GM19395 (cell line): ENCODE data around the gene LRGUK.
A peak's percentile ranks its signal among the peaks of the same experiment; 100 is the strongest.
"Not testable (repeated sequence)": the region's sequence is repeated elsewhere in the genome, so short reads cannot be mapped to it uniquely, and the experiment has no call there.

Source experiments
- ATAC-seq: cut with Tn5 transposase; IDR thresholded peaks from one replicate; pipeline ENCODE4 v1.9.1; 2021; ENCODE audit warnings: mild to moderate bottlenecking, moderate library complexity; ENCODE audit not compliant: unreplicated experiment

The LRGUK gene

GRCh38 chr7:134234216-134234615 lies 107.1 kb downstream of the LRGUK start:
- no peak for ATAC-seq

- no peak for ATAC-seq
These were observed 118.1 kb downstream of the LRGUK start for GRCh38 chr7:134245253-134245652.

GRCh38 chr7:134246347-134246746 lies 119.2 kb downstream of the LRGUK start:
- ATAC-seq: no peak

DNA sequence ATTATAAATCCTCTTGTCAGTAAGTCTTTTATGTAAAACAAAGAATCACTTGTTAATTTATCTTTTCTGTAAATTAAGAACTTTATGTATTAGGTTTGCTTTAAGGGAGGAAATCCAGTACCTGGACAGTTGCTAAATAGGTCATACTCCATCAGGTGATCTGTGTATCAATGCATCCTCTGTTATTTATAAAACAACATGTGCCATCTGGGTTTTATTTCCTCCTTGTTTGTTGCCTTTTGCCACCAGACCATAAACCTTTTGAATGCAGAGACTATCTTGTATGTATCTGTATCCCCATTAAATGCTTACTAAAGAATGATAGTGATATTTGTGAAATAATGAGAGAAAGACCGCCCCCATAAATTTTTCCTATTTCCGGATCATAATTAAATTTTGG lies 119.6 kb downstream of the LRGUK start:
- ATAC-seq: no peak

DNA sequence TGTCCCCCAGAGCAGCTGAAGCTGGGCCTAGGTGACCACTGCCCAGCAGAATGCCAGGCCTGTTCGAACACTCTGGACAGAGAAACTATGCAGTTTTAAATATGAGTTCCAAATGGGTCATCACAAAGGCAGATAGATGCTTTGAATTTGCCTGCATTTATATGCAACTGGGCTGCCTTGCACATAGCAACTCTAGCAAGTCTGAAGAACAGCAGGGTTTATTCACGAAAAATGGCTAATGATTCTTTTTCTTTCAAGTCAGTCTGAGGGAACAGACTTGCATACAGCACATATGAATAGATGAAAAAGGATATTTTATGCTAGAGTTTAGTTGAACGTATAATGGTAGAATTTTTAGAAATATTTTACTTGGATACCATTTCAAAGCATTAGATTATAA lies 121.1 kb downstream of the LRGUK start:
- ATAC-seq: no peak

GRCh38 chr7:134254311-134254710 lies 127.2 kb downstream of the LRGUK start:
- no peak for ATAC-seq

GRCh38 chr7:134255814-134256213 lies 128.7 kb downstream of the LRGUK start:
- no peak for ATAC-seq

DNA sequence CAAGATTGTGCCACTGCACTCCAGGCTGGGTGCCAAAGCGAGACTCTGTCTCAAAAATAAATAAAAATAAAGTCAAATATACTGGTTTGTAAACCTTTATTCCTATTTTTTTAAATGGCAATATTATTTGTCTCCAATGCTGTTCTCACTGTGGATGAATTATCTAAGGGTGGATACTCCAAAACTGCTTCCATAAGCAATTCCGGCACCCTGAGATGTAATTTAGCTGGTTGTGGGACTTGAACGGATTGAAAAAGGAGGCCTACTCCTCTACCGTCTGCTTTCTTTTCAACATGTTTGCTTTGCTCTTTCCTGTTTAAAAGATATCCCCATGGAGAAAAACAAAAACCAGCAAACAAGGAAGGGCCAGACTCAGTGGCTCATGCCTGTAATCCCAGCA lies 135.2 kb downstream of the LRGUK start:
- no peak for ATAC-seq

GRCh38 chr7:134276951-134277350 lies 149.8 kb downstream of the LRGUK start:
- no peak for ATAC-seq

- no peak for ATAC-seq
These were observed 151.5 kb downstream of the LRGUK start for GRCh38 chr7:134278502-134279153.

GRCh38 chr7:134279336-134279735 lies 152.2 kb downstream of the LRGUK start:
- ATAC-seq: no peak

DNA sequence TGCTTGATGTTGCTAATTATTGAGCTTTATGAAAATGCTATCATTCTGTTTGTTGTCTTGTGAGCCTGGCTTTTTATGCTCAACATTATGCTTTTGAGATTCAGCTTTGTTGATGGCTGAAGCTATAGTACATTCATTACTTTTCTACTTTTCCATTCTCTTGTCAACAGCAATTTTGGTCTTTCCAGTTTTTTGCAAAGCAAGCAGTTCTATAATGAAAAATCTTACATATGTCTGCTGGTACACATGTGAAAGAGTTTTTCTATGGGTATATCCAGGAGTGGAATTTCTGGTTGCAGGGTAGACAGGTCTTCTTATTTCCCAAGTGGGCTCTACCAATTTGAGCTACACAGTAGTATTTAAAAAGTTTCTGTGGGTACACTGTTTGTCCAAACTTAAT lies 152.8 kb downstream of the LRGUK start:
- no peak for ATAC-seq

DNA sequence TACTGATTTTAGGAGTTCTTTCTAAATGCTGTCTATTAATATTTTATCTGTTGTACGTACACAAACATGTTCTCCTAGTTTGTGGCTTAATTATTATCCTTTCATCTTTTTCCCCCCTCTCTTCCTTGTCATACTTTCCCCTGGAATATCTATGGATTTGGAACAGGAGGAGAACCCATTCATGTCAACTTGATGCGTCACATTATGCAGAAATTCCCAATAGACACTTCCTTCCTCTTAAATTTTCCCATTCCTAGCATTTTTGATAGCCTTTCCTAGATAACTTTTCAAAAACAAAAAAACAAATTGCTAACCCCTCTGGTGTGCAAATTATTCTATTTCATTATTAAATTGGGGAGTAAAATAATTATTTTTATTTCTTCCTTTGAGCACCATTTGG lies 153.4 kb downstream of the LRGUK start:
- ATAC-seq: no peak

- no peak for ATAC-seq
These were observed 156.9 kb downstream of the LRGUK start for GRCh38 chr7:134284011-134284410.

DNA sequence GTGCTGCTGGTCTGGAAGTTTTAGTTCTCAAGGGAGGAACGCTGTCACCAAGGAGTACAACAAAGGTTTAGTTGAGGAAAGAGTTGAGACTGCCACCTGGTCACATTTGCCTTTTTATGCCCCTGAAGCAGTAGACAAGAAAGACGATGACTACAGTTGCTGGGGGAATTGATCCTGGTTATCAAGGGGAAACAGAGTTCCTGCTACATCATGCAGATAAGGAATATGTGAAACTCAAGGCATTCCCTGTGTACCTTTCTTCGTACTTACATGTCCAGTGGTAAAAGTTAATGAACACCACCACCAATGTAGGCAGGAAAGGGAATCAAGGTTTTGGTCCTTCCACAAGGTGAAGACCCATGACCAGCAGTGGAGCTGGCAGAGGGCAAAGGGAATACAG lies 157.8 kb downstream of the LRGUK start:
- no peak for ATAC-seq

- no peak for ATAC-seq
These were observed 160.9 kb downstream of the LRGUK start for GRCh38 chr7:134287916-134288659.

DNA sequence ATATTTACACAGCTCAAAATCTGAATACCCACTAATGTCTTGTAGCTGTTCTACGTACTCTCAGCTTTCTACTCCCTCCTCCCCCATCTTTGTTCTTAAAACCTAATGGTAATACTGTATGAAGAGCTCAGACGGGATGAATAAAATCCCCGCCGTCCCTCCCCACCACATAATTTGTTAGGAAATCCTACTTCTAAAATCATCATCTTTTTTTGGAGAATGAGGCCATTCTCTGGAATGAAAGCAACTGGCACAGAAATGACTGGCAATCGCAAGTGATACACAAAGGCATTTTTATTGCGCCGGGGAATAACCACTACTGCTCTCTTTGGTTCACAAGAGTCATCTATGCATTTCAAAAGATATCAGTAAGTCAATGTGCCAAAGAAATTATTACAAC lies 162.3 kb downstream of the LRGUK start:
- ATAC-seq: no peak

- ATAC-seq: no peak
These were observed 162.7 kb downstream of the LRGUK start for GRCh38 chr7:134289841-134290240.

DNA sequence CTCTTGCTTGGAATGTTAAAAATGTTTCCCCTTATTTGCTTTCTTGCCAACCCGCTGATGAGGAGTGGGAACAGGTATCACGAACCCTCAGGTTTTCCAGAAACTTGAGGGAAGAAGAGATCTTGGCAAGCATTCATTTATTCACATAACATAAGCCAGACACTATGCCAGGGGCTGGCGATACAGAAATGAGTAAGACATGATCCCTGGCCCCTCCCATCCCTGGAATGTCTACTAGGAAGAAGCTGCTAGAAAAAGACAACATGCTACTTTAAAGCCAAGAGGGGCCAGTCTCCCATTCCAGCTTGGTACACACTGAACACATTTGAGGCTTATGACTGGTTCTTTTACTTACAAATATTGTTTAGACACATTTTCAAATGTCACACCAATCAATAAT lies 163.1 kb downstream of the LRGUK start:
- no peak for ATAC-seq

- ATAC-seq: peak; percentile 100
These were observed 166.0 kb downstream of the LRGUK start for GRCh38 chr7:134293002-134293740.

DNA sequence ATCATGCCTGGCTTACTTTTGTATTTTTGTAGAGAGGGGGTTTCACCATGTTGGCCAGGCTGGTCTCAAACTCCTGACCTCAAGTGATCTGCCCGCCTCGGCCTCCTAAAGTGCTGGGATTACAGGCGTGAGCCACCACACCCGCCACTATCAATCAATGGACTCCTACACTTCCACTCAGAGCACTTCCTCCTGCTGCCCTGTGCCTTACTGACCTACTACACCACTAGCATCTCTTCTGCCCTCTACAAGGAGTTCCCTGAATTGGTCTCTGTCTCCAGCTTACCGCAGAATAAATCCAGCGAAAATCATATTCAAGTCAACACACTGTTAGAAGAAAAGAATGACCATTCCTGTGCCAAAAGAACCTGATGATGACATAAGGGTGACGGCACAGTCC lies 168.8 kb downstream of the LRGUK start:
- not testable (repeated sequence) for ATAC-seq

GRCh38 chr7:134297489-134297888 lies 170.3 kb downstream of the LRGUK start:
- no peak for ATAC-seq
